Measurements from ENCODE around the gene OTOGL. TPM values are rescaled to one million over a fixed set of nuclear protein-coding genes. Genes with fewer than 3 reads are reported as not detected.
"Not testable (repeated sequence)": the region's sequence is repeated elsewhere in the genome, so short reads cannot be mapped to it uniquely, and the experiment has no call there.

OTOGL gene
- total and polyA plus RNA-seq, 10 donors: 0.09 to 0.88 (median 0.23) TPM; not detected in 1

DNA sequence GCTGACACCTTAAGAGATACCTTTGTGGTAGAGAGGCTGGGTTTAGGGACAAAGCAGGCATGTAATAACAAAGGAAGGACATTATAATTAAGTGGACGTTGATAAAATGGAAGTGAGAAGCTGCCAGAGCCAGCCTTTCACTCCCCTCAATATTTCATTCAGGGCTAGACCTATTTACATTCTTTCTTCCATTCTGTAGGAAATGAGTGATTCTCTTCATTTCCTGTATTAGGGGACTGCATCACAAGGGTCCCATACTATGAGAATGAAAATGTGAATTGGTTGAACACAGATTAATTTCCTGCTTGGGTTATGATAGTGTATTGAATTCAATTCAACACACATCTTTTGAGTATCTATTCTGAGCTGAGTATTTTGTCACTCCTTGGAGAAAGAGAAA, 143.0 kb downstream of the OTOGL start:
- H3K36me3 ChIP-seq: no peaks in the 10 kb centered on the region
- no peak overlapping the region for H3K4me3 ChIP-seq
- H3K9me3 ChIP-seq: peaks cover 0 to 9% (median 4%) of the 10 kb centered on the region in 8 donors
- no peaks in the 10 kb centered on the region for H3K27me3 ChIP-seq (replicated peaks in 1 of 7)
- no peak overlapping the region for H3K27ac ChIP-seq
- no peak for DNase-seq
- TF ChIP-seq POLR2A (IDR thresholded peaks at IDR 0.05): no peak
- TF ChIP-seq, protein P1, sequence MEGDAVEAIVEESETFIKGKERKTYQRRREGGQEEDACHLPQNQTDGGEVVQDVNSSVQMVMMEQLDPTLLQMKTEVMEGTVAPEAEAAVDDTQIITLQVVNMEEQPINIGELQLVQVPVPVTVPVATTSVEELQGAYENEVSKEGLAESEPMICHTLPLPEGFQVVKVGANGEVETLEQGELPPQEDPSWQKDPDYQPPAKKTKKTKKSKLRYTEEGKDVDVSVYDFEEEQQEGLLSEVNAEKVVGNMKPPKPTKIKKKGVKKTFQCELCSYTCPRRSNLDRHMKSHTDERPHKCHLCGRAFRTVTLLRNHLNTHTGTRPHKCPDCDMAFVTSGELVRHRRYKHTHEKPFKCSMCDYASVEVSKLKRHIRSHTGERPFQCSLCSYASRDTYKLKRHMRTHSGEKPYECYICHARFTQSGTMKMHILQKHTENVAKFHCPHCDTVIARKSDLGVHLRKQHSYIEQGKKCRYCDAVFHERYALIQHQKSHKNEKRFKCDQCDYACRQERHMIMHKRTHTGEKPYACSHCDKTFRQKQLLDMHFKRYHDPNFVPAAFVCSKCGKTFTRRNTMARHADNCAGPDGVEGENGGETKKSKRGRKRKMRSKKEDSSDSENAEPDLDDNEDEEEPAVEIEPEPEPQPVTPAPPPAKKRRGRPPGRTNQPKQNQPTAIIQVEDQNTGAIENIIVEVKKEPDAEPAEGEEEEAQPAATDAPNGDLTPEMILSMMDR (IDR thresholded peaks at IDR 0.05 in 8 of 11, conservative IDR thresholded peaks at IDR 0.05 in 3 of 11): no peak
- no peak for TF ChIP-seq POLR2AphosphoS5 (IDR thresholded peaks at IDR 0.05)
- intact Hi-C loops (cut with DNase I; ENCODE audit: low total_unique reads): no loop called here
- whole genome bisulfite sequencing, 5 donors: 31 to 52% (median 42%) methylated on average over 1 of the region's 1 CpG
- H3K4me1 ChIP-seq: no peaks in the 10 kb centered on the region

DNA sequence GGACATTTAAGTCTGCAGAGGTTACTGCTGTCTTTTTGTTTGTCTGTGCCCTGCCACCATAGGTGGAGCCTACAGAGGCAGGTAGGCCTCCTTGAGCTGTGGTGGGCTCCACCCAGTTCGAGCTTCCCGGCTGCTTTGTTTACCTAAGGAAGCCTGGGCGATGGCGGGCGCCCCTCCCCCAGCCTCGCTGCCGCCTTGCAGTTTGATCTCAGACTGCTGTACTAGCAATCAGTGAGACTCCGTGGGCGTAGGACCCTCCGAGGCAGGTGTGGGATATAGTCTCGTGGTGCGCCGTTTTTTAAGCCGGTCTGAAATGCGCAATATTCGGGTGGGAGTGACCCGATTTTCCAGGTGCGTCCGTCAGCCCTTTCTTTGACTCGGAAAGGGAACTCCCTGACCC, 150.2 kb downstream of the OTOGL start:
- H3K27ac ChIP-seq; H3K4me1 ChIP-seq; H3K27me3 ChIP-seq (replicated peaks in 1 of 7); intact Hi-C loops (cut with DNase I; ENCODE audit: low total_unique reads); H3K36me3 ChIP-seq; H3K4me3 ChIP-seq; DNase-seq; H3K9me3 ChIP-seq: not testable (repeated sequence)
- 76 to 89% (median 88%) methylated on average over 19 to 20 of the region's 20 CpGs for WGBS, 5 donors

DNA sequence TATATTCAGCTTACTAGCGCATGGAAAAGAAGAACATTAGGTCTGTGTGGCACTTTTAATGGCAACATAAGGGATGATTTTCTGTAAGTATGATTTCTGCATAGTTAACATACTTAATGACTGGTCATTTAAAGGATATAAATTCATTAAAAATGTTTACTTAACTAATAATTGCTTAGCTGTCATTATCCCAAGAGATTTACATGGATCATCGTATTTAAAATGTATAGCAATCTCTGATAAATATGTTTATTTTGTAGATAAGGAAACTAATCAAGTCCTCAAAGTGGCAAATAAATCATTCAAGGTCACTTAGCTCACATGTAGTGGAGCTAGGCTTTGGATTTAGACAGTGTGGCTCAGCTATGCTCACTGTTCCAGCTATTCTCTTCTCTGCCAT, 158.6 kb downstream of the OTOGL start:
- no peaks in the 10 kb centered on the region for H3K36me3 ChIP-seq
- H3K27me3 ChIP-seq (replicated peaks in 1 of 7): no peaks in the 10 kb centered on the region
- H3K27ac ChIP-seq: no peak overlapping the region
- no peak for DNase-seq
- no peaks in the 10 kb centered on the region for H3K9me3 ChIP-seq
- no peak for TF ChIP-seq POLR2AphosphoS5 (IDR thresholded peaks at IDR 0.05)
- TF ChIP-seq POLR2A (IDR thresholded peaks at IDR 0.05): no peak
- TF ChIP-seq, protein P1 (IDR thresholded peaks at IDR 0.05 in 8 of 11, conservative IDR thresholded peaks at IDR 0.05 in 3 of 11): no peak
- WGBS, 5 donors: 80 to 92% (median 85%) methylated on average over 2 of the region's 2 CpGs
- no peaks in the 10 kb centered on the region for H3K4me1 ChIP-seq
- H3K4me3 ChIP-seq: no peak overlapping the region
- intact Hi-C loops (cut with DNase I; ENCODE audit: low total_unique reads): no loop called here

DNA sequence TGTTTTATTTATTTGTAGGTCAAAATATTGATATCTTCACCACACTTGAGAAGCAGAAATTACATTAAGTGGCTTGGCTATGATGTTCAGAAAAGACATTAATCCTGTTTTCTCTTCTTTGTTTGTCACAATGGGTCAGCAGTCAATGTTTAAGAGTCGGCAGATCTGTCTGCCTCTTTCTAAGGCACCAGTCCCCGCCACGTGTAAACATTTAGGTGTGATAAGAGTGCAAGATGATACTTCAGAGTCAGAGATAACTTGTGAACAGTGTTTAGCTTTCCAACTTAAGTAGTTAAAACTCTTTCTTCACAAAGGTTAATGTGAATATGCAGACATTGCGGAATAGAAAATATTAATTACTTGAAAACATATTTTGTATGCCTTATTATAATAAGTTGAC, 160.9 kb downstream of the OTOGL start:
- Histone ChIP-seq H3K27me3 (replicated peaks in 1 of 7) (no peaks in the 10 kb centered on the region), H3K36me3 (no peaks in the 10 kb centered on the region), H3K4me1 (no peaks in the 10 kb centered on the region), H3K9me3 (no peaks in the 10 kb centered on the region), H3K27ac (no peak overlapping the region), H3K4me3 (no peak overlapping the region)
- DNase-seq: no peak
- TF ChIP-seq POLR2A (IDR thresholded peaks at IDR 0.05): no peak
- TF ChIP-seq, protein P1 (IDR thresholded peaks at IDR 0.05 in 8 of 11, conservative IDR thresholded peaks at IDR 0.05 in 3 of 11): no peak
- no peak for TF ChIP-seq POLR2AphosphoS5 (IDR thresholded peaks at IDR 0.05)
- intact Hi-C loops (cut with DNase I; ENCODE audit: low total_unique reads): loop anchor here (10.0 kb wide), 1 partner anchor 705 kb away; no protein-coding TSS in a partner anchor
- 77 to 87% (median 84%) methylated on average over 4 of the region's 4 CpGs for WGBS, 5 donors

DNA sequence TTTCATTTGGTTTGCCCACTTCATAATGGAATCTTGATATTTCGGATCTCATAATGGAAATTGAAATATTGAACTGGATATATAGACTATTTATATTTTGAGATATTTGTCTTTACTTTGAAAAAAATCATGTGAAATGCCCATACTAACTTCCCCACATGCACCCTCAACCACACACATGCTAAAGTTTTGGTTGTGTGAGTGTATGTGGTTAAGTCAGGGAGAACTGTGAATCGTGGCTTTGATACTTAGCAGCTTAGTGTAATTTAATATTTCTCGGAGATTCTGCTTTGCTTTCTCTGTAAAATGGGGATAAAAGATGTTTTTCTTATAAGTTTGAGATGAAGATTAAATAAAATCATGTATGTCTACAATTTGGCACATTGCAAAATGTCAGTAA, 162.1 kb downstream of the OTOGL start:
- Histone ChIP-seq H3K27me3 (replicated peaks in 1 of 7) (no peaks in the 10 kb centered on the region), H3K36me3 (no peaks in the 10 kb centered on the region), H3K4me1 (no peaks in the 10 kb centered on the region), H3K4me3 (no peak overlapping the region), H3K9me3 (no peaks in the 10 kb centered on the region), H3K27ac (no peak overlapping the region)
- intact Hi-C loops (cut with DNase I; ENCODE audit: low total_unique reads): loop anchor here (10.0 kb wide), 1 partner anchor 707 kb away; no protein-coding TSS in a partner anchor
- DNase-seq: no peak
- TF ChIP-seq, protein P1 (IDR thresholded peaks at IDR 0.05 in 8 of 11, conservative IDR thresholded peaks at IDR 0.05 in 3 of 11): no peak
- TF ChIP-seq POLR2AphosphoS5 (IDR thresholded peaks at IDR 0.05) (no peak), POLR2A (IDR thresholded peaks at IDR 0.05) (no peak)
- 71 to 80% (median 76%) methylated on average over 3 of the region's 3 CpGs for WGBS, 5 donors
